ENCODE measurements around the gene TSPAN18.

DNA sequence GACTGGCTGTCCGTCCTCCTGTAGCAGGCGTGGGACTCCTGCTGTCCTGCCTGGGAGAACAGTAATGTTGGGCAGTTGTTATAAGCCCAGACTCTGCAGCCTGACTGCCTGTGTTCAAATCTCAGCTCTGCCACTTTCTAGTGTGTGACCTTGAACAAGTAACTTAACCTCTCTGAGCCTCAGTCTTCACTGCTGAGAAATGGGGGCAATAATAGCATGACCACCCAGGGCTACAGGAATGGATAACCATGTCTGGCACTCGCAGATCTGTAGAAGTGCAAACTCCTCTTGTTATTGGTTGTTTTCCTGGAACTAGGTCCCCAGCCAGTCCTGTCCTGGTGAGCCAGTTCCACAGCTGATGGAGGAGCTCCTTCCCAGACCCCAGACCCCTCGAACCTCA, 154.2 kb downstream of the TSPAN18 start:
- TF ChIP-seq POLR2A (IDR thresholded peaks at IDR 0.05) (no peak), EP300 (IDR thresholded peaks at IDR 0.05) (no peak)
- TF ChIP-seq, protein P1, sequence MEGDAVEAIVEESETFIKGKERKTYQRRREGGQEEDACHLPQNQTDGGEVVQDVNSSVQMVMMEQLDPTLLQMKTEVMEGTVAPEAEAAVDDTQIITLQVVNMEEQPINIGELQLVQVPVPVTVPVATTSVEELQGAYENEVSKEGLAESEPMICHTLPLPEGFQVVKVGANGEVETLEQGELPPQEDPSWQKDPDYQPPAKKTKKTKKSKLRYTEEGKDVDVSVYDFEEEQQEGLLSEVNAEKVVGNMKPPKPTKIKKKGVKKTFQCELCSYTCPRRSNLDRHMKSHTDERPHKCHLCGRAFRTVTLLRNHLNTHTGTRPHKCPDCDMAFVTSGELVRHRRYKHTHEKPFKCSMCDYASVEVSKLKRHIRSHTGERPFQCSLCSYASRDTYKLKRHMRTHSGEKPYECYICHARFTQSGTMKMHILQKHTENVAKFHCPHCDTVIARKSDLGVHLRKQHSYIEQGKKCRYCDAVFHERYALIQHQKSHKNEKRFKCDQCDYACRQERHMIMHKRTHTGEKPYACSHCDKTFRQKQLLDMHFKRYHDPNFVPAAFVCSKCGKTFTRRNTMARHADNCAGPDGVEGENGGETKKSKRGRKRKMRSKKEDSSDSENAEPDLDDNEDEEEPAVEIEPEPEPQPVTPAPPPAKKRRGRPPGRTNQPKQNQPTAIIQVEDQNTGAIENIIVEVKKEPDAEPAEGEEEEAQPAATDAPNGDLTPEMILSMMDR (IDR thresholded peaks at IDR 0.05) = no peak

Data from ovary (tissue), 3 donors.